ENCODE results near the gene NENF. TPM values are rescaled to one million over a fixed set of nuclear protein-coding genes. Genes with fewer than 3 reads are reported as not detected.

The NENF gene
- 22.1 TPM for total RNA-seq

GRCh38 chr1:212432661-212433576 is at the start of gene NENF:
Gene NENF (plus strand): TSS chr1:212432920. CDS start chr1:212432944, 24 bp downstream.

GRCh38 chr1:212414328-212415106 is 18.2 kb upstream of the NENF start, which contains the start of gene PACC1:
Gene PACC1 (minus strand): TSS chr1:212414886. CDS start chr1:212414757, 129 bp downstream.

Other genes with a start within 250 kb of the NENF start
- gene PPP2R5A, start 147.5 kb upstream of the NENF start, total RNA-seq: 27.2 TPM
- gene PACC1, start 18.0 kb upstream of the NENF start, total RNA-seq: 20.3 TPM
- 0.92 TPM for gene ATF3, start 175.8 kb downstream of the NENF start, total RNA-seq

Measured in diencephalon (tissue), 1 donor.